H9 (cell line): ENCODE measurements around the gene DCDC2C. TPM values are rescaled to one million over a fixed set of nuclear protein-coding genes. Genes with fewer than 3 reads are reported as not detected.
A peak's percentile ranks its signal among the peaks of the same experiment; 100 is the strongest.

Experiments used
- DNase-seq: peaks from one replicate; pipeline ENCODE4 v3.0.0-alpha.2; 2017
- H2AFZ ChIP-seq: one replicate; pipeline ENCODE4 v1.6.1; 2013; ENCODE audit warnings: mild to moderate bottlenecking, low read length, control low read depth, moderate library complexity
- H2AK5ac ChIP-seq: 2 replicates; pipeline ENCODE4 v1.6.1; 2013; ENCODE audit warnings: low read length, control low read depth, mixed read lengths; ENCODE audit not compliant: insufficient read length
- H2BK120ac ChIP-seq: one replicate; pipeline ENCODE4 v1.6.1; 2013; ENCODE audit warnings: low read depth, mild to moderate bottlenecking, low read length, control low read depth, inconsistent platforms; ENCODE audit not compliant: poor library complexity, severe bottlenecking
- H2BK12ac ChIP-seq: 2 replicates; pipeline ENCODE4 v1.6.1; 2013; ENCODE audit warnings: low read length, control low read depth, mixed read lengths, low read depth; ENCODE audit not compliant: insufficient read length
- H2BK15ac ChIP-seq: 2 replicates; pipeline ENCODE4 v1.6.1; 2013; ENCODE audit warnings: low read depth, low read length, control low read depth
- H2BK20ac ChIP-seq: one replicate; pipeline ENCODE4 v1.6.1; 2013; ENCODE audit warnings: low read depth, mild to moderate bottlenecking, low read length, control low read depth, inconsistent platforms; ENCODE audit not compliant: poor library complexity, severe bottlenecking
- H2BK5ac ChIP-seq: 2 replicates; pipeline ENCODE4 v1.6.1; 2013; ENCODE audit warnings: low read length, control low read depth, mixed read lengths; ENCODE audit not compliant: insufficient read length
- H3K14ac ChIP-seq: 2 replicates; pipeline ENCODE4 v1.6.1; 2013; ENCODE audit warnings: low read length, control low read depth; ENCODE audit not compliant: insufficient read depth
- H3K18ac ChIP-seq: 2 replicates; pipeline ENCODE4 v1.6.1; 2013; ENCODE audit warnings: low read depth, mild to moderate bottlenecking, mixed read lengths, low read length, control low read depth; ENCODE audit not compliant: insufficient read length
- H3K23ac ChIP-seq: 2 replicates; pipeline ENCODE4 v1.6.1; 2013; ENCODE audit warnings: low read length, control low read depth, mixed read lengths, low read depth; ENCODE audit not compliant: insufficient read length
- H3K23me2 ChIP-seq: 2 replicates; pipeline ENCODE4 v1.6.1; 2013; ENCODE audit warnings: low read depth, mild to moderate bottlenecking, mixed read lengths, low read length, control low read depth; ENCODE audit not compliant: insufficient read length, poor library complexity, severe bottlenecking
- H3K27ac ChIP-seq: 2 replicates; pipeline ENCODE4 v1.5.1; 2013; ENCODE audit warnings: low read length, control low read depth, mixed read lengths, low read depth; ENCODE audit not compliant: insufficient read length
- H3K27me3 ChIP-seq: 2 replicates; pipeline ENCODE4 v1.6.1; 2013; ENCODE audit warnings: low read length, control low read depth, inconsistent platforms; ENCODE audit not compliant: insufficient read depth
- H3K4ac ChIP-seq: 2 replicates; pipeline ENCODE4 v1.6.1; 2013; ENCODE audit warnings: low read depth, mild to moderate bottlenecking, control low read depth, inconsistent platforms, low read length, moderate library complexity
- H3K4me1 ChIP-seq: 2 replicates; pipeline ENCODE4 v1.6.1; 2013; ENCODE audit warnings: low read length, control low read depth, inconsistent platforms; ENCODE audit not compliant: insufficient read depth
- H3K4me2 ChIP-seq: 2 replicates; pipeline ENCODE4 v1.6.1; 2013; ENCODE audit warnings: low read length, control low read depth, mixed read lengths; ENCODE audit not compliant: insufficient read length, insufficient read depth
- H3K56ac ChIP-seq: 2 replicates; pipeline ENCODE4 v1.6.1; 2013; ENCODE audit warnings: low read depth, mild to moderate bottlenecking, mixed read lengths, low read length, control low read depth; ENCODE audit not compliant: insufficient read length
- H3K79me1 ChIP-seq: 2 replicates; pipeline ENCODE4 v1.6.1; 2013; ENCODE audit warnings: low read depth, mild to moderate bottlenecking, moderate library complexity, low read length, control low read depth, inconsistent platforms; ENCODE audit not compliant: insufficient read depth, poor library complexity, severe bottlenecking
- H3K79me2 ChIP-seq: 2 replicates; pipeline ENCODE4 v1.6.1; 2013; ENCODE audit warnings: low read length, control low read depth, inconsistent platforms; ENCODE audit not compliant: insufficient read depth
- H3K9ac ChIP-seq: 2 replicates; pipeline ENCODE4 v1.6.1; 2013; ENCODE audit warnings: low read length, control low read depth, mixed read lengths; ENCODE audit not compliant: insufficient read length; ENCODE audit errors: extremely low read depth
- H3K9me3 ChIP-seq: one replicate; pipeline ENCODE4 v1.6.1; 2013; ENCODE audit warnings: low read depth, low read length, inconsistent platforms; ENCODE audit not compliant: control insufficient read depth
- H3T11ph ChIP-seq: one replicate; pipeline ENCODE4 v1.6.1; 2013; ENCODE audit warnings: mild to moderate bottlenecking, low read length, control low read depth, inconsistent platforms
- H4K20me1 ChIP-seq: one replicate; pipeline ENCODE4 v1.6.1; 2013; ENCODE audit not compliant: control insufficient read depth, insufficient read length, insufficient read depth
- H4K5ac ChIP-seq: 2 replicates; pipeline ENCODE4 v1.6.1; 2013; ENCODE audit warnings: low read depth, mild to moderate bottlenecking, mixed read lengths, low read length, control low read depth; ENCODE audit not compliant: insufficient read length
- H4K8ac ChIP-seq: replicated peaks from 2 replicates; pipeline ENCODE4 v1.6.1; 2013; ENCODE audit warnings: low read length, control low read depth, mixed read lengths, low read depth; ENCODE audit not compliant: insufficient read length
- H4K91ac ChIP-seq: 2 replicates; pipeline ENCODE4 v1.6.1; 2013; ENCODE audit warnings: low read depth, mild to moderate bottlenecking, moderate library complexity, mixed read lengths, low read length, control low read depth; ENCODE audit not compliant: insufficient read length
- H3K27ac Mint-ChIP-seq, 3 experiments: 2 replicates in 2 of 3; 3 replicates in 1 of 3; pipeline ENCODE4 v1.8.0; 2020 to 2021; ENCODE audit warnings: mixed read lengths in 3 of 3, mild to moderate bottlenecking in 1 of 3, moderate library complexity in 1 of 3
- H3K27me3 Mint-ChIP-seq: 2 replicates; pipeline ENCODE4 v1.8.0; 2021; ENCODE audit warnings: low read depth, mild to moderate bottlenecking, moderate library complexity, mixed read lengths
- H3K36me3 Mint-ChIP-seq, 3 experiments: 2 replicates in 2 of 3; 3 replicates in 1 of 3; pipeline ENCODE4 v1.8.0; 2020 to 2021; ENCODE audit warnings: low read depth in 3 of 3, mixed read lengths in 3 of 3; ENCODE audit not compliant: insufficient read depth in 1 of 3
- H3K4me1 Mint-ChIP-seq, 2 experiments: 2 replicates each; pipeline ENCODE4 v1.8.0; 2020; ENCODE audit warnings: mixed read lengths in 2 of 2
- H3K4me3 Mint-ChIP-seq, 2 experiments: 2 replicates in 1 of 2; 3 replicates in 1 of 2; pipeline ENCODE4 v1.8.0; 2020 to 2021; ENCODE audit warnings: mild to moderate bottlenecking in 2 of 2, mixed read lengths in 2 of 2, moderate library complexity in 1 of 2
- H3K9me3 Mint-ChIP-seq, 2 experiments: 2 replicates in 1 of 2; 3 replicates in 1 of 2; pipeline ENCODE4 v1.8.0; 2020; ENCODE audit warnings: mild to moderate bottlenecking in 2 of 2, mixed read lengths in 2 of 2, moderate library complexity in 1 of 2
- WGBS: extraction: QIAGEN DNeasy Blood & Tissue Kit; methylation state at CpG from one replicate; pipeline ENCODE4 v1.1.7; 2013; ENCODE audit warnings: missing lambda C conversion rate, low lambda C conversion rate, mixed read lengths; ENCODE audit not compliant: insufficient read length; ENCODE audit errors: extremely low coverage; 5-methylcytosine and 5-hydroxymethylcytosine counted together
- total RNA-seq: library from RNA; stranded (reverse); gene quantifications from 2 replicates; pipeline ENCODE4 v1.2.1, GENCODE V29; 2021
- TF ChIP-seq, protein P1 (sequence below): fragments of 200-600 bp; sonication (generic); conservative IDR thresholded peaks from 3 replicates; pipeline ENCODE4 v1.8.0; 2021; ENCODE audit warnings: antibody characterized with exemption, mild to moderate bottlenecking

DCDC2C gene
- total RNA-seq, 1 experiment from 2014 or later = not detected

DNA sequence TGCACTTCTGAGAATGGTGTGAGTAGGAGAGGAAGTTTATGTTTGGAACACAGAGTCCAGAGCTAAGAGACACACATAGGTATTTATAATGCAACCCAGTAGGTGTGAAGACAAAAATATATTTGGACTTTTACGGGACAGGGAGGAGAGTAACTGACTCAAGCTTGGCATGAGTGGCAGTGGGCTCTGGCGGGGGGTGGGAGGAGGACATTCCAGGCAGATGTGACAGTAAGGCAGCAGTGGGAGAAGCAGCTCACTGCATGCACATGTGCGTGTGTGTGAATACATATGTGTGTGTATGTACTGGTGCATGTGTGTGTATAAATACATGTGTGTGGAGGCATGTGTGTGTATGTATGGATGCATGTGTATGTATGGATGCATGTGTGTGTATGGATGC lies 51.4 kb downstream of the DCDC2C start:
- no CpG with 5 or more reads among the region's 3 CpGs for WGBS
- H3K27me3 ChIP-seq = no peaks in the 10 kb centered on the region
- H3K27ac ChIP-seq = no peak overlapping the region
- peak overlapping the region; percentile 96 for H4K8ac ChIP-seq
- Mint-ChIP-seq H3K27me3 (peaks cover 9% of the 10 kb centered on the region), H3K9me3 (peaks cover 2 to 3% of the 10 kb centered on the region in 2 experiments; a peak in 2 of 5 replicates), H3K4me1 (peaks cover 11 to 15% of the 10 kb centered on the region in 2 experiments), H3K27ac (peak overlapping the region in 1 of 3 experiments; percentile 0; a peak in 1 of 7 replicates), H3K36me3 (no peaks in the 10 kb centered on the region), H3K4me3 (no peak overlapping the region)
- no peak overlapping the region for H2BK5ac ChIP-seq
- H3T11ph ChIP-seq = no peak overlapping the region
- no peak overlapping the region for H3K4me2 ChIP-seq
- peak; percentile 12 for DNase-seq
- no peak overlapping the region for H3K9ac ChIP-seq
- no peaks in the 10 kb centered on the region for H3K79me2 ChIP-seq
- H3K79me1 ChIP-seq = no peaks in the 10 kb centered on the region
- no peak overlapping the region for H2BK120ac ChIP-seq
- TF ChIP-seq, protein P1, sequence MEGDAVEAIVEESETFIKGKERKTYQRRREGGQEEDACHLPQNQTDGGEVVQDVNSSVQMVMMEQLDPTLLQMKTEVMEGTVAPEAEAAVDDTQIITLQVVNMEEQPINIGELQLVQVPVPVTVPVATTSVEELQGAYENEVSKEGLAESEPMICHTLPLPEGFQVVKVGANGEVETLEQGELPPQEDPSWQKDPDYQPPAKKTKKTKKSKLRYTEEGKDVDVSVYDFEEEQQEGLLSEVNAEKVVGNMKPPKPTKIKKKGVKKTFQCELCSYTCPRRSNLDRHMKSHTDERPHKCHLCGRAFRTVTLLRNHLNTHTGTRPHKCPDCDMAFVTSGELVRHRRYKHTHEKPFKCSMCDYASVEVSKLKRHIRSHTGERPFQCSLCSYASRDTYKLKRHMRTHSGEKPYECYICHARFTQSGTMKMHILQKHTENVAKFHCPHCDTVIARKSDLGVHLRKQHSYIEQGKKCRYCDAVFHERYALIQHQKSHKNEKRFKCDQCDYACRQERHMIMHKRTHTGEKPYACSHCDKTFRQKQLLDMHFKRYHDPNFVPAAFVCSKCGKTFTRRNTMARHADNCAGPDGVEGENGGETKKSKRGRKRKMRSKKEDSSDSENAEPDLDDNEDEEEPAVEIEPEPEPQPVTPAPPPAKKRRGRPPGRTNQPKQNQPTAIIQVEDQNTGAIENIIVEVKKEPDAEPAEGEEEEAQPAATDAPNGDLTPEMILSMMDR = no peak
- no peaks in the 10 kb centered on the region for H3K9me3 ChIP-seq
- no peaks in the 10 kb centered on the region for H3K23me2 ChIP-seq
- H2AFZ ChIP-seq = no peak overlapping the region
- H3K4me1 ChIP-seq = no peaks in the 10 kb centered on the region; the same call in 1 of the 2 replicates
- no peak overlapping the region for H3K18ac ChIP-seq
- H2BK12ac ChIP-seq = no peak overlapping the region
- no peak overlapping the region for H2BK15ac ChIP-seq
- no peak overlapping the region for H2AK5ac ChIP-seq
- H4K5ac ChIP-seq = no peak overlapping the region
- no peak overlapping the region for H3K4ac ChIP-seq
- no peak overlapping the region for H2BK20ac ChIP-seq
- H3K14ac ChIP-seq = no peak overlapping the region
- no peaks in the 10 kb centered on the region for H4K20me1 ChIP-seq
- no peak overlapping the region for H3K23ac ChIP-seq
- H3K56ac ChIP-seq = no peak overlapping the region
- H4K91ac ChIP-seq = no peak overlapping the region
